ENCODE results near the gene ZNF777. TPM values are rescaled to one million over a fixed set of nuclear protein-coding genes. Genes with fewer than 3 reads are reported as not detected.
"Not testable (repeated sequence)": the region's sequence is repeated elsewhere in the genome, so short reads cannot be mapped to it uniquely, and the experiment has no call there.

Gene ZNF777
- polyA plus RNA-seq, 2 of the 4 experiments (the other 2 are of a cell fraction): 5.4 to 10.5 TPM

DNA sequence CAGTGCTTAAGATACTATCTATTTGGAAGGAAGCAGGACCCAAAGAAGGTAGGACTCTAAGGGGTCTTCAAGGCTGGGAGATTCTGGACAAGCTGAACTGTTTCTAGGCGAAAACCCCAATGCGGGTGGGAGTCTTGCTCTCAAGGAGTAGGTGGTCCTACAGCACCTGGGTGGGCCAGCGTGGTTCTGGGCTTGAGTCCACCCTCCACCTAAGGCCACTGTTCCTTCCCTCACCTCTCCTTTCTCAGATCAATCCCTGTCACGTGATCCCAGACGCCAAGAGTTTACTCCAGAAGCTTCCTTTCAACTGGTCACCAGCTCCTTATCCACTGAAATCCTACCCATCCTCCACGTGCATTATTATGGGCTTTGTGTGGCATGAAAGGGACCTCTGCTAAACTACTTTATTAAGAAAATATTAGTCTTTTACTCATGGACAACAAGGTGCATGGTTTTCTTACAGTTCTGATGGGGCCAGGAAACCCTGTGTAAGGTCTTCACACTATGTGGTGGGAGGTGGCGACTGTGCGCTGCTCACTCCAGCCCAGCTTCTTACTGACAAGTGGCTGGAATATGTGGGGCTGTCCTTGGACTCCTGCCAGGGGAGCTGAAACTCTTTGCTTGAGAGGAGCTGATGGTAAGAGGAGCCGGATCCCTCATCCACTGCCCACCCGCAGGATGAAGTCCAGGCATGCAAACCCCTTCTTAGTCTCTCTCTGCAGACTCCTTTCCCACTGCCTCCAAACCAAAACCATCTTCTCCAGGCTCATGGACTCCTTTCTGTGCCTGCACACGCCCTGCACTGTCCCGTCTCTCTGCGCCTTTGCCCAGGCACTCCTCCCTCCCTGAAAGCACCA is 35.2 kb upstream of the ZNF777 start:
- FAIRE-seq: no peak
- peak overlapping the region; percentile 100 for H3K4me3 ChIP-seq
- TF ChIP-seq PHF8 (IDR thresholded peaks at IDR 0.05; ENCODE audit: borderline replicate concordance, low read depth) (no peak), MYC (IDR thresholded peaks at IDR 0.05; ENCODE audit: borderline replicate concordance, low read length) (no peak), CBX8 (IDR thresholded peaks at IDR 0.05) (no peak)
- TF ChIP-seq, protein P1, sequence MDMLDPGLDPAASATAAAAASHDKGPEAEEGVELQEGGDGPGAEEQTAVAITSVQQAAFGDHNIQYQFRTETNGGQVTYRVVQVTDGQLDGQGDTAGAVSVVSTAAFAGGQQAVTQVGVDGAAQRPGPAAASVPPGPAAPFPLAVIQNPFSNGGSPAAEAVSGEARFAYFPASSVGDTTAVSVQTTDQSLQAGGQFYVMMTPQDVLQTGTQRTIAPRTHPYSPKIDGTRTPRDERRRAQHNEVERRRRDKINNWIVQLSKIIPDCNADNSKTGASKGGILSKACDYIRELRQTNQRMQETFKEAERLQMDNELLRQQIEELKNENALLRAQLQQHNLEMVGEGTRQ (IDR thresholded peaks at IDR 0.05): peak; percentile 22; the same call in 1 of the 2 replicates
- TF ChIP-seq, protein P2, sequence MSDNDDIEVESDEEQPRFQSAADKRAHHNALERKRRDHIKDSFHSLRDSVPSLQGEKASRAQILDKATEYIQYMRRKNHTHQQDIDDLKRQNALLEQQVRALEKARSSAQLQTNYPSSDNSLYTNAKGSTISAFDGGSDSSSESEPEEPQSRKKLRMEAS (IDR thresholded peaks at IDR 0.05): 0 out of 2 replicates have a peak, but pooled peaks have one; percentile 26
- DNase-seq (ENCODE audit: low read depth in 1 of 2, low spot score in 1 of 2): peak in 1 of 2 experiments; percentile 68
- peak overlapping the region; percentile 83 for H3K4me2 ChIP-seq
- H3K4me1 ChIP-seq: peaks cover 19% of the 10 kb centered on the region
- peak; percentile 12 to 64; a peak in 4 of 6 replicates for ATAC-seq
- WGBS (ENCODE audit: missing lambda C conversion rate): 43% methylated on average over 13 of the region's 13 CpGs
- H3K27ac ChIP-seq: peak overlapping the region; percentile 99 to 100
- ChIA-PET POLR2A (interaction anchor here (0.6 to 2.2 kb wide), 5 partner anchors 14 to 234 kb away, joined by 3 to 10 read pairs (median 4); partner anchors contain the start of genes ZNF777 and ZNF783), CTCF (interaction anchor here (1.0 to 2.9 kb wide), 9 partner anchors 9 to 186 kb away, joined by 3 to 11 read pairs (median 4); no protein-coding TSS in a partner anchor)
- H3K9me3 ChIP-seq: no peaks in the 10 kb centered on the region

DNA sequence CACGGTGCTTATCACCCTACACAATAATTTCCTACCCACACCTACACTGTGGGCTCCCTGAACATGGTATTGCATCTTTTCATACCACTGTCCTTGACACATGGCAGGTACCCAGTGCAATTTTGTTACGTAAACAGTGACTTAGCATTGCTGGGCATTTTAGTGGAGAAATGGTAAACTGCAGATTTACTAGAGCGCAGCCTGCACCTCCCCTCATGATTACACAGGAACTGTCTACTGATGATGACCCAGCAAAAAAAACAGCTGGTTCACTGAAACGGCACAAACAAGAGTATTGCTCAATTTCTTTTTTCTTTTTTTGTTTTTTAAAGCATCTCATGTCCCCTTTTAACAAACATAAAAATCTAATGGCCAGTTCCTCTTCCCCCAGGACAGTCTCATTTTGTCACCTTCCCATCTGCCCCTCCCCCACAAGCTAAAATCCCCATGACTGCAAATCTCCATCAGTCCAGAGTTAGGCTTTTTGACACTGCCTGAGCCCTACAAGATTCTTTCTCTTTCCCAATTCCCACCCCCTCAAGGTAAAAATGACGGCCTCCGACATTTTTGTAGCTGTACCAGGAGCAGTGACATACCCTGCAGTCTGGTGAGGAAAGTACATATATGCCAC is 34.0 kb upstream of the ZNF777 start:
- no peak overlapping the region for H3K4me3 ChIP-seq
- H3K27ac ChIP-seq: peak overlapping the region; percentile 99 to 100
- peak overlapping the region; percentile 83 for H3K4me2 ChIP-seq
- CTCF ChIA-PET: interaction anchor here (1.0 to 2.9 kb wide), 7 partner anchors 8 to 131 kb away, joined by 3 to 11 read pairs (median 4); no protein-coding TSS in a partner anchor
- no peak for ATAC-seq
- DNase-seq (ENCODE audit: low read depth in 1 of 2, low spot score in 1 of 2): peak in 1 of 2 experiments; percentile 66
- peaks cover 19% of the 10 kb centered on the region for H3K4me1 ChIP-seq
- FAIRE-seq: no peak
- POLR2A ChIA-PET: interaction anchor here (1.1 to 2.2 kb wide), 3 partner anchors 34 to 233 kb away, joined by 4 to 10 read pairs (median 4); partner anchors contain the start of genes ZNF777 and ZNF783
- TF ChIP-seq SMC3 (IDR thresholded peaks at IDR 0.05) (no peak), RARB (CRISPR knock-in tag; IDR thresholded peaks at IDR 0.05) (no peak), EHMT2 (IDR thresholded peaks at IDR 0.05; ENCODE audit: low read depth) (no peak), NFE2L2 (conservative IDR thresholded peaks at IDR 0.05; ENCODE audit: low read length) (peak; percentile 80), MAFK (IDR thresholded peaks at IDR 0.05; ENCODE audit: partially characterized antibody) (peak; percentile 96), JUN (IDR thresholded peaks at IDR 0.05) (no peak), POLR2AphosphoS2 (conservative IDR thresholded peaks at IDR 0.05; ENCODE audit: low read length) (no peak), HOXA7 (CRISPR knock-in tag; IDR thresholded peaks at IDR 0.05) (no peak), CHD2 (IDR thresholded peaks at IDR 0.05; ENCODE audit: low read length, partially characterized antibody) (no peak), CEBPB (IDR thresholded peaks at IDR 0.05) (peak; percentile 40 to 51; a peak in 3 of 4 replicates), EHF (CRISPR knock-in tag; IDR thresholded peaks at IDR 0.05) (no peak), ZFP36 (IDR thresholded peaks at IDR 0.05; ENCODE audit: borderline replicate concordance, partially characterized antibody) (no peak), SREBF2 (IDR thresholded peaks at IDR 0.05) (no peak), NR3C1 (IDR thresholded peaks at IDR 0.05) (no peak), RFX5 (IDR thresholded peaks at IDR 0.05) (no peak), HOXB5 (CRISPR knock-in tag; IDR thresholded peaks at IDR 0.05) (no peak), FOXS1 (CRISPR knock-in tag; IDR thresholded peaks at IDR 0.05) (no peak)
- TF ChIP-seq, protein P3, sequence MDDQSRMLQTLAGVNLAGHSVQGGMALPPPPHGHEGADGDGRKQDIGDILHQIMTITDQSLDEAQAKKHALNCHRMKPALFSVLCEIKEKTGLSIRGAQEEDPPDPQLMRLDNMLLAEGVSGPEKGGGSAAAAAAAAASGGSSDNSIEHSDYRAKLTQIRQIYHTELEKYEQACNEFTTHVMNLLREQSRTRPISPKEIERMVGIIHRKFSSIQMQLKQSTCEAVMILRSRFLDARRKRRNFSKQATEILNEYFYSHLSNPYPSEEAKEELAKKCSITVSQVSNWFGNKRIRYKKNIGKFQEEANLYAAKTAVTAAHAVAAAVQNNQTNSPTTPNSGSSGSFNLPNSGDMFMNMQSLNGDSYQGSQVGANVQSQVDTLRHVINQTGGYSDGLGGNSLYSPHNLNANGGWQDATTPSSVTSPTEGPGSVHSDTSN (IDR thresholded peaks at IDR 0.05): no peak
- TF ChIP-seq, protein P4, sequence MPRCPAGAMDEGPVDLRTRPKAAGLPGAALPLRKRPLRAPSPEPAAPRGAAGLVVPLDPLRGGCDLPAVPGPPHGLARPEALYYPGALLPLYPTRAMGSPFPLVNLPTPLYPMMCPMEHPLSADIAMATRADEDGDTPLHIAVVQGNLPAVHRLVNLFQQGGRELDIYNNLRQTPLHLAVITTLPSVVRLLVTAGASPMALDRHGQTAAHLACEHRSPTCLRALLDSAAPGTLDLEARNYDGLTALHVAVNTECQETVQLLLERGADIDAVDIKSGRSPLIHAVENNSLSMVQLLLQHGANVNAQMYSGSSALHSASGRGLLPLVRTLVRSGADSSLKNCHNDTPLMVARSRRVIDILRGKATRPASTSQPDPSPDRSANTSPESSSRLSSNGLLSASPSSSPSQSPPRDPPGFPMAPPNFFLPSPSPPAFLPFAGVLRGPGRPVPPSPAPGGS (IDR thresholded peaks at IDR 0.05): no peak
- TF ChIP-seq, protein P1 (IDR thresholded peaks at IDR 0.05): no peak
- no peaks in the 10 kb centered on the region for H3K9me3 ChIP-seq
- 67% methylated on average over 6 of the region's 6 CpGs for WGBS (ENCODE audit: missing lambda C conversion rate)

DNA sequence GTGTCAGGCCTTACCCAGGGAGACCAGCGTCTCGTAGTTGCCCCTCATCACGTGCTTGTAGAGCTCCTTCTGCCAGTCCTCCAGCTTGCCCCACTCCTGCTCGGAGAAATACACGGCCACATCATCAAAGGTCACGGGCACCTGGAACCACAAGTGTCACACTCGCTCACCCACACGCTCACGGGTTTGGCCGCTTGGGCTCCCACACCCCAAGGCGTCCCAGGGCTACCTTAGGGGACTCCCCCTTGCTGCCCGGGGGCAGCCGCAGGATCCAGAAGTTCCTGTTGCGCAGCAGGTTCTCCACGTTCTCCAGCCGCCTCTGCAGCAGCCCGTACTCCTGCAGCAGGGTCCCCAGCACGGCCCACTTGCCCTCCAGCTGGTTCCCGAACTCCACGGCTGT is 33.1 kb upstream of the ZNF777 start:
- CTCF ChIA-PET; H3K9me3 ChIP-seq; H3K4me2 ChIP-seq; POLR2A ChIA-PET; FAIRE-seq; H3K4me3 ChIP-seq; DNase-seq (ENCODE audit: low read depth in 1 of 2, low spot score in 1 of 2); ATAC-seq: not testable (repeated sequence)
- 96% methylated on average over 17 of the region's 20 CpGs for WGBS (ENCODE audit: missing lambda C conversion rate)
- peaks cover 19% of the 10 kb centered on the region for H3K4me1 ChIP-seq
- H3K27ac ChIP-seq: peak overlapping the region in 1 of 2 experiments; percentile 8; a peak in 1 of 6 replicates
